HG03025 (cell line): ENCODE results near the gene MED15.

Experiments used
- ATAC-seq: cut with Tn5 transposase; IDR thresholded peaks from one replicate; pipeline ENCODE4 v1.9.1; 2021; ENCODE audit warnings: mild to moderate bottlenecking, moderate library complexity; ENCODE audit not compliant: unreplicated experiment, low FRiP score

MED15 gene

GRCh38 chr22:20636075-20636812 lies 128.8 kb downstream of the MED15 start:
- no peak for ATAC-seq

- ATAC-seq, result no peak
Observed at GRCh38 chr22:20636945-20637344, 129.5 kb downstream of the MED15 start.
